Urothelium cell line (cell line): ENCODE data around the gene DEK.
"Not testable (repeated sequence)": the region's sequence is repeated elsewhere in the genome, so short reads cannot be mapped to it uniquely, and the experiment has no call there.

Source experiments
- DNase-seq: peaks from one replicate; pipeline ENCODE4 v3.0.0; 2011; ENCODE audit warnings: low spot score, mixed read lengths
- FAIRE-seq: peaks from 2 replicates; lab custom pipeline; 2011; peaks lifted over from hg19 to GRCh38; lab: Jason Lieb, UNC

Gene DEK

DNA sequence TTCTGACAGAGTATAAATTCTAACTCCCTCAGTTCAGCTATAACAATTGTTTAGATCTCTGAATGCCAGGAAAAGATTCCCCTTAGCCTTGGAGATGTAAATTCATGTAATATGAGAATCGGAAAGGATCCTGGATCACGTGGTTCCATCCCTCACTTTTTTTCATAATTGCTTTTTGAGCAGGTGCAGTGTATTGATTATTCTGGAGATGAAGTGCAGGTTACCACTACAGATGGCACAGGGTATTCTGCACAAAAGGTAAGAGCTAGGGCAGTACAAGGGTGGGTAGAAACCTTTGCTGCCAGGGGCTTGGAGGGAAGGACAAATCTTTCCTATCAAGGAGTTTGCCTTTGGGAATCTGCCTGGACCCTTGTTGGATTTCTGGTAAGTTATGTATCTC, 56.4 kb downstream of the DEK start:
- DNase-seq (no peak), FAIRE-seq (no peak)

- DNase-seq (no peak), FAIRE-seq (no peak)
Observed at GRCh38 chr6:18207438-18207837, 56.9 kb downstream of the DEK start.

DNA sequence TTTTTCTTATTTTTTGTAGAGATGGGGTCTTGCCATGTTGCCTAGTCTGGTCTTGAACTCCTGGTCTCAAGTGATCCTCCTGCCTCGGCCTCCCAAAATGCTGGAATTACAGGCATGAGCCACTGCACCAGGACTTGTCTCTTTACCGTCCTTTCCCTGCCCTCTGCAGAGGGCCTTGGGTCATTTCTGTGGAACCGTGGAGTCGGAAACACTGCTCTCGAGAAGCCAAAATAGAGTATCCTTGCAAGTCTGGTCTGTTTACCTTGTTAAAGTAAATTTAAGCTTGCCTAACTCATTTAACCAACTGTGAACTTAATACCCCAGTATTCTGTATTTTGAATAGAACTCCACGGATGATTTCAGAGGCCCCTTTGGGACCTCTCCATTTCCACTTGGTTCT, 57.7 kb downstream of the DEK start:
- DNase-seq (no peak), FAIRE-seq (no peak)

DNA sequence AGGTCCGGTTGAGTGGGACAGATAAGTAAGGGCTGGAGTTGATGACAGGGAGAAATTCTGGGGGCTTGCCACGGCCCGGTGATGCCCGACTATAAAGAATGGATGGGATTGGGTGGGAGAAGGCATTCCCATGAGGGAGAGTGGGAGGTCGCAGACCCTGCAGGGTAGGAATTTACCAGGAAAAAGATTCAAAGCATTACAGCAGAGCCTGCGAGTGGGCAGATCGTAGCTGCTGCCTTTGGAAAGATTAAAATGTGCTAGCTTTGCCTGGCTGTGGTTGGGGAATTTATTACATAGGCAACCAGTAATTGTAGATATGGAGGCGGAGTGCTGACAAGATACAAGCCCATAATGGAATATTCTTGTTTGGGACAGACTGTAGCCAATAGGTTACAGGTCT, 59.6 kb downstream of the DEK start:
- FAIRE-seq (no peak), DNase-seq (no peak)

- FAIRE-seq (no peak), DNase-seq (no peak)
Observed at GRCh38 chr6:18203786-18204185, 60.5 kb downstream of the DEK start.

DNA sequence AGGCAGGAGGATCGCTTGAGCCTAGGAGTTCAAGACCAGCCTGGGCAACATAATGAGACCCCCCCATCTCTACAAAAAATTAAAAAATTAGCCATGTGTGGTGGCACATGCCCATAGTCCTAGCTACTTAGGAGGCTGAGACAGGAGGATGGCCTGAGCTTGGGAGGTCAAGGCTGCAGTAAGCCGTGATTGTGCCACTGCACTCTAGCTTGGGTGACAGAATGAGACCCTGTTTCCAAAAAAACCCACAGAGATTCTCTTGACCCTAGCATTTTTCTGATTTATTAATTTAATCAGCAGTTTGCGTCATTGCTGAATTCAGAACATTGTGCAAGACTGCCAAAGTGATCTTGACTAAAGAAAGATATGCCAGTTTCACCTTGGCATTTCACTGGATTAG, 72.3 kb downstream of the DEK start:
- no peak for FAIRE-seq
- DNase-seq: no peak

- FAIRE-seq (no peak), DNase-seq (no peak)
Observed at GRCh38 chr6:18189196-18189595, 75.1 kb downstream of the DEK start.

DNA sequence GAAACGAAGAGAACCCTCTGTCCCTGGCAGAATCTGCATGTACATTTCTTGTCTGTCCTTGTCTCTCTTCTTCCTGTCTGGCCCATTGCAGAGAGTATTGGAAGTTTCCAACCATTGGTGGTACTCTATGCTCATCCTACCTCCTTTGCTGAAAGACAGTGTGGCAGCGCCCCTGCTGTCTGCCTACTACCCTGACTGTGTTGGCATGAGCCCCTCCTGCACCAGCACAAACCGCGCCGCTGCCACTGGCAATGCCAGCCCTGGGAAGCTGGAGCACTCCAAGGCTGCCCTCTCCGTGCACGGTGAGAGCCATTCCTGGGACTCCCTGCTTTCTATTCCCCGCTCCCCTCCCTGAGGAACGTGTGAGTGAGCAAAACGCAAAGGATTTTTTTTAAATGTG, 76.6 kb downstream of the DEK start:
- FAIRE-seq (no peak), DNase-seq (no peak)

GRCh38 chr6:18186540-18187250, 77.6 kb downstream of the DEK start:
- no peak for DNase-seq
- FAIRE-seq: no peak

DNA sequence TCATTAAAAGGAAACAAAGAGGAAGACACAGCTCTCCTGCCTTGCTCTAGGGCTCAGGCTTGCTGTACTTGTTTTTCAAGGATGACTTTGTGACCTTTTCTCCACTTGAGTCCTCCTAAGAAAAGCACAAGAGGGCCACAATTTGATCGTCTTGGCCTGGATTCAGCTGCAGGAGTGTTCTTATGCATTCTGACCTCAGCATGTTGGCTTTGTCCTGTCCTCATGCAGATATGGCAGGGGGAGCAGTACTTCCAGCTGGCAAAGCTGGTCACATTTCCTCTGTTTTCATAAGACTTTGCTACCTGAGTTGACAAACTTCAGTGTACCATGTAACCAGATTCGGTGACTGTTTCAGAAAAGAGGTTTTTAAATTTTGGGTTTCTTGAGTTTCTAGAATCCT, 78.3 kb downstream of the DEK start:
- no peak for DNase-seq
- no peak for FAIRE-seq

GRCh38 chr6:18185624-18186023, 78.7 kb downstream of the DEK start:
- no peak for DNase-seq
- FAIRE-seq: no peak

DNA sequence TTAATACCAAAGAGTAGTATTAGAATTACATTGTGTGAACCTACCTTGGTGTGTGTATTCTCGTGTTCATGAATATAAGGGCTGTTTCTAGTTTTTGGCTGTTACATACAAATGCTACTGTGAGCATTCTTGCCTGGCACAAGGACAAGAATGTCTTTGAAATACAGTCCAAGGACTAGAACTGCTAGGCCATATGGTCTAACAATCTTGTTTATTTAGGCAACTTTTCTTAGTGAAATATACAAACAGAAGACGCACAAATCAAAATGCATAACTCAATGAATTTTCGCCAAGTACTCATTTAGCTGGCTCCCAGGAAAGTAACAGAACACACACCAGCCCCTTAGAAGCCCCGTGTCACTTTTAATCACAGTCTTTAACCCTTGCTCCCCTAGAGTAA, 80.6 kb downstream of the DEK start:
- DNase-seq (no peak), FAIRE-seq (no peak)

DNA sequence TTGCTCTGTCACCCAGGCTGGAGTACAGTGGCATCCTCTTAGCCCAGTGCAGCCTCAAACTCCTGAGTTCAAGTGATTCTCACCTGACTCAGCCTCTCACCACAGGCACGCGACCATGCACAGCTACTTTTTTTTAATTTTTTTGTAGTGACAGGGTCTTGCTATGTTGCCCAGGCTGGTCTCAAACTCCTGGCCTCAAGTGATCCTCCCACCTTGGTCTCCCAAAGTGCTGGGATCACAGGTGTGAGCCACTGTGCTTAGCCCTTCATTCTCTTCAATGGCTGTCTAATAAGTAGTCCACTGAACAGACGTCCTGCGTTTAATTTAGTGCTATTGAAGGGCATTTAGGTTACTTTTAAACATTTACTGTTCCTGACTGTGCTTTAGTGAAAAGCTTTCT, 81.8 kb downstream of the DEK start:
- DNase-seq (no peak), FAIRE-seq (no peak)

GRCh38 chr6:18179770-18180356, 84.5 kb downstream of the DEK start:
- FAIRE-seq (no peak), DNase-seq (no peak)

GRCh38 chr6:18178960-18179615, 85.2 kb downstream of the DEK start:
- FAIRE-seq: no peak

GRCh38 chr6:18177286-18177965, 86.9 kb downstream of the DEK start:
- FAIRE-seq (no peak), DNase-seq (no peak)

More at GRCh38 chr6:18178960-18179615, 85.2 kb downstream of the DEK start:
- no peak for DNase-seq

DNA sequence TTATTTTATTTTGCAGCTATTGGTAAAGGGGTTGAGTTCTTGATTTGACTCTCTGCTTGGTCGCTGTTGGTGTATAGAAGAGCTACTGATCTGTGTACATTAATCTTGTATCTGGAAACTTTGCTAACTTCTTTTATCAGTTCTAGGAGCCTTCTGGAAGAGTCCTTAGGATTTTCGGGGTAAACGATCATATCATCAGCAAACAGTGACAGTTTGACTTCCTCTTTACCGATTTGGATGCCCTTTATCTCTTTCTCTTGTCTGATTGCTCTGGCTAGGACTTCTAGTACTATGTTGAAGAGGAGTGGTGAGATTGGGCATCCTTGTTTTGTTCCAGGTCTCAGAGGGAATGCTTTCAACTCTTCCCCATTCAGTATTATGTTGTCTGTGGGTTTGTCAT, 88.1 kb downstream of the DEK start:
- not testable (repeated sequence) for DNase-seq, FAIRE-seq
